HFFc6 (cell line): ENCODE data around the gene ITGAE. TPM values are rescaled to one million over a fixed set of nuclear protein-coding genes. Genes with fewer than 3 reads are reported as not detected.

Source experiments
- DNase-seq: peaks from one replicate; pipeline ENCODE4 v3.0.0-alpha.2; 2018
- H3K27ac Mint-ChIP-seq: 2 replicates; pipeline ENCODE4 v1.8.0; 2020; ENCODE audit warnings: mild to moderate bottlenecking, mixed read lengths
- H3K27me3 Mint-ChIP-seq: 2 replicates; pipeline ENCODE4 v1.8.0; 2021; ENCODE audit warnings: mild to moderate bottlenecking, moderate library complexity, mixed read lengths; ENCODE audit not compliant: insufficient read depth
- H3K36me3 Mint-ChIP-seq: 2 replicates; pipeline ENCODE4 v1.8.0; 2021; ENCODE audit warnings: low read depth, mixed read lengths
- H3K4me1 Mint-ChIP-seq: 2 replicates; pipeline ENCODE4 v1.8.0; 2020; ENCODE audit warnings: low read depth, mixed read lengths
- H3K4me3 Mint-ChIP-seq: 2 replicates; pipeline ENCODE4 v1.8.0; 2020; ENCODE audit warnings: mild to moderate bottlenecking, moderate library complexity, mixed read lengths
- H3K9me3 Mint-ChIP-seq: 2 replicates; pipeline ENCODE4 v1.8.0; 2020; ENCODE audit warnings: mild to moderate bottlenecking, mixed read lengths
- CTCF ChIP-seq: fragments of 200-600 bp; sonication (generic); IDR thresholded peaks from 2 replicates; pipeline ENCODE4 v1.5.0; 2021; ENCODE audit warnings: antibody characterized with exemption, mild to moderate bottlenecking
- total RNA-seq, 6 experiments: library from RNA; stranded (reverse); fragmentation: NEBNext Ultra II Directional; extraction: Animal tissue kit (Norgen Biotek cat#: 25700); gene quantifications; 2 replicates in 1 of 6; 3 replicates in 5 of 6; pipeline ENCODE4 v1.2.3, GENCODE V29; 2021

ITGAE gene
- total RNA-seq, 6 experiments from 2014 or later = 28.2 to 35.0 (median 30.8) TPM

GRCh38 chr17:3750296-3750695 lies 50.7 kb downstream of the ITGAE start:
- H3K4me3 Mint-ChIP-seq = no peak overlapping the region
- no peak for TF ChIP-seq CTCF
- no peaks in the 10 kb centered on the region for H3K4me1 Mint-ChIP-seq
- H3K36me3 Mint-ChIP-seq = no peaks in the 10 kb centered on the region
- H3K27me3 Mint-ChIP-seq = peaks cover 28% of the 10 kb centered on the region
- H3K27ac Mint-ChIP-seq = no peak overlapping the region
- no peaks in the 10 kb centered on the region for H3K9me3 Mint-ChIP-seq
- no peak for DNase-seq

- Mint-ChIP-seq H3K27me3 (peaks cover 26% of the 10 kb centered on the region), H3K4me3 (no peak overlapping the region), H3K4me1 (no peaks in the 10 kb centered on the region), H3K27ac (no peak overlapping the region), H3K9me3 (no peaks in the 10 kb centered on the region), H3K36me3 (no peaks in the 10 kb centered on the region)
- no peak for DNase-seq
- TF ChIP-seq CTCF = no peak
Measured at GRCh38 chr17:3748576-3748975, 52.4 kb downstream of the ITGAE start.

- no peak overlapping the region for H3K4me3 Mint-ChIP-seq
- no peaks in the 10 kb centered on the region for H3K36me3 Mint-ChIP-seq
- peaks cover 26% of the 10 kb centered on the region for H3K27me3 Mint-ChIP-seq
- no peaks in the 10 kb centered on the region for H3K9me3 Mint-ChIP-seq
- no peak for TF ChIP-seq CTCF
- no peak overlapping the region for H3K27ac Mint-ChIP-seq
- DNase-seq = no peak
- H3K4me1 Mint-ChIP-seq = no peaks in the 10 kb centered on the region
Measured at GRCh38 chr17:3747805-3748204, 53.2 kb downstream of the ITGAE start.

- H3K9me3 Mint-ChIP-seq = no peaks in the 10 kb centered on the region
- no peaks in the 10 kb centered on the region for H3K4me1 Mint-ChIP-seq
- TF ChIP-seq CTCF = no peak
- DNase-seq = no peak
- no peak overlapping the region for H3K27ac Mint-ChIP-seq
- peaks cover 18% of the 10 kb centered on the region for H3K27me3 Mint-ChIP-seq
- no peaks in the 10 kb centered on the region for H3K36me3 Mint-ChIP-seq
- H3K4me3 Mint-ChIP-seq = no peak overlapping the region
Measured at GRCh38 chr17:3745071-3745470, 55.9 kb downstream of the ITGAE start.

- no peak for TF ChIP-seq CTCF
- no peak overlapping the region for H3K27ac Mint-ChIP-seq
- H3K4me3 Mint-ChIP-seq = no peak overlapping the region
- DNase-seq = peak; percentile 21
- no peaks in the 10 kb centered on the region for H3K36me3 Mint-ChIP-seq
- peaks cover 12% of the 10 kb centered on the region for H3K27me3 Mint-ChIP-seq
- no peaks in the 10 kb centered on the region for H3K9me3 Mint-ChIP-seq
- no peaks in the 10 kb centered on the region for H3K4me1 Mint-ChIP-seq
Measured at GRCh38 chr17:3744014-3744413, 57.0 kb downstream of the ITGAE start.

- H3K36me3 Mint-ChIP-seq = no peaks in the 10 kb centered on the region
- peaks cover 8% of the 10 kb centered on the region for H3K27me3 Mint-ChIP-seq
- no peak overlapping the region for H3K27ac Mint-ChIP-seq
- DNase-seq = no peak
- peaks cover 19% of the 10 kb centered on the region for H3K4me1 Mint-ChIP-seq
- H3K9me3 Mint-ChIP-seq = no peaks in the 10 kb centered on the region
- no peak overlapping the region for H3K4me3 Mint-ChIP-seq
- TF ChIP-seq CTCF = no peak
Measured at GRCh38 chr17:3740611-3741073, 60.3 kb downstream of the ITGAE start.
